ENCODE measurements around the gene KCNK17. TPM values are rescaled to one million over a fixed set of nuclear protein-coding genes. Genes with fewer than 3 reads are reported as not detected.
A peak's percentile ranks its signal among the peaks of the same experiment; 100 is the strongest.

The KCNK17 gene
- total and polyA plus RNA-seq, 2 of the 8 experiments (the other 6 are each of a cell fraction or from before 2014, with no cell fraction given): 2.9 to 3.4 TPM

DNA sequence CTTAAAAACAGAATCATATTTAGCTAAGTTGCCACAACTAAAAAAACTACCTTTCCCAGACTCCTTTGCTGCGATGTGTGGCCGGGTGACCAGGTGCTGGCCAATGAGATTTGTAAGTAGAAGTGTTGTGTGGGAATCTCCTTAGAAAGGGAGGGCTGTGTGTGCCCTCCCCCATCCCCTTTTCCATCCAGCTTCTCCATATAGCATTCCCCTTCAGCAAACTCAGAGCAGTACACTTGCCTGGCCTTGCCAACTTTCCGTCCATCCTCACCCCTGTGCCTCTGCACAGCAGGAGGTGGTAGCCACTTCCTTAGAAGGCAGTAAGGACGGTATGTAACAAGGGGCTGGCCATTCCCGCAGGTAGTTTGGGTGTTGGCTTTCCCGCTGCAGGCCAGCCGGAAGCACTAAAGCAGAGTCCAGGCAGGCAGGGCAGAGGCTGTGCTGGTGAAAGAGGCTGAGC lies 30.6 kb upstream of the KCNK17 start (continued):
- TF ChIP-seq ASH2L (IDR thresholded peaks at IDR 0.05; ENCODE audit: low read length): no peak
- TF ChIP-seq RXRA (IDR thresholded peaks at IDR 0.05; ENCODE audit: insufficient read depth, low read depth, low read length): no peak
- TF ChIP-seq, protein P1, sequence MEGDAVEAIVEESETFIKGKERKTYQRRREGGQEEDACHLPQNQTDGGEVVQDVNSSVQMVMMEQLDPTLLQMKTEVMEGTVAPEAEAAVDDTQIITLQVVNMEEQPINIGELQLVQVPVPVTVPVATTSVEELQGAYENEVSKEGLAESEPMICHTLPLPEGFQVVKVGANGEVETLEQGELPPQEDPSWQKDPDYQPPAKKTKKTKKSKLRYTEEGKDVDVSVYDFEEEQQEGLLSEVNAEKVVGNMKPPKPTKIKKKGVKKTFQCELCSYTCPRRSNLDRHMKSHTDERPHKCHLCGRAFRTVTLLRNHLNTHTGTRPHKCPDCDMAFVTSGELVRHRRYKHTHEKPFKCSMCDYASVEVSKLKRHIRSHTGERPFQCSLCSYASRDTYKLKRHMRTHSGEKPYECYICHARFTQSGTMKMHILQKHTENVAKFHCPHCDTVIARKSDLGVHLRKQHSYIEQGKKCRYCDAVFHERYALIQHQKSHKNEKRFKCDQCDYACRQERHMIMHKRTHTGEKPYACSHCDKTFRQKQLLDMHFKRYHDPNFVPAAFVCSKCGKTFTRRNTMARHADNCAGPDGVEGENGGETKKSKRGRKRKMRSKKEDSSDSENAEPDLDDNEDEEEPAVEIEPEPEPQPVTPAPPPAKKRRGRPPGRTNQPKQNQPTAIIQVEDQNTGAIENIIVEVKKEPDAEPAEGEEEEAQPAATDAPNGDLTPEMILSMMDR (IDR thresholded peaks at IDR 0.05; ENCODE audit: control extremely low read depth in 1 of 3, insufficient read depth in 1 of 3, low read depth in 1 of 3, low read length in 3 of 3): no peak
- TF ChIP-seq CBX5 (IDR thresholded peaks at IDR 0.05; ENCODE audit: low read depth, low read length): no peak
- TF ChIP-seq CHD2 (IDR thresholded peaks at IDR 0.05; ENCODE audit: low read length): peak; percentile 44; the same call in 1 of the 2 replicates
- TF ChIP-seq, protein P2, sequence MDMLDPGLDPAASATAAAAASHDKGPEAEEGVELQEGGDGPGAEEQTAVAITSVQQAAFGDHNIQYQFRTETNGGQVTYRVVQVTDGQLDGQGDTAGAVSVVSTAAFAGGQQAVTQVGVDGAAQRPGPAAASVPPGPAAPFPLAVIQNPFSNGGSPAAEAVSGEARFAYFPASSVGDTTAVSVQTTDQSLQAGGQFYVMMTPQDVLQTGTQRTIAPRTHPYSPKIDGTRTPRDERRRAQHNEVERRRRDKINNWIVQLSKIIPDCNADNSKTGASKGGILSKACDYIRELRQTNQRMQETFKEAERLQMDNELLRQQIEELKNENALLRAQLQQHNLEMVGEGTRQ (IDR thresholded peaks at IDR 0.05; ENCODE audit: low read length): peak; percentile 76
- no peak for TF ChIP-seq YY1 (IDR thresholded peaks at IDR 0.05; ENCODE audit: low read depth, low read length)
- TF ChIP-seq TEAD4 (IDR thresholded peaks at IDR 0.05; ENCODE audit: low read depth, low read length): no peak
- no peak for TF ChIP-seq POLR2AphosphoS5 (IDR thresholded peaks at IDR 0.05; ENCODE audit: low read depth, low read length)
- no peak for TF ChIP-seq MAFK (IDR thresholded peaks at IDR 0.05; ENCODE audit: low read depth, low read length)
- TF ChIP-seq, protein P3, sequence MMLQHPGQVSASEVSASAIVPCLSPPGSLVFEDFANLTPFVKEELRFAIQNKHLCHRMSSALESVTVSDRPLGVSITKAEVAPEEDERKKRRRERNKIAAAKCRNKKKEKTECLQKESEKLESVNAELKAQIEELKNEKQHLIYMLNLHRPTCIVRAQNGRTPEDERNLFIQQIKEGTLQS (IDR thresholded peaks at IDR 0.05; ENCODE audit: insufficient read depth, low read depth, low read length): peak; percentile 37; the same call in 1 of the 2 replicates
- TF ChIP-seq CBX8 (IDR thresholded peaks at IDR 0.05; ENCODE audit: borderline replicate concordance, low read depth, low read length): no peak
- TF ChIP-seq BCL11A (IDR thresholded peaks at IDR 0.05; ENCODE audit: low read depth in 2 of 2, low read length in 2 of 2): no peak

Data from H1 (cell line).